ENCODE measurements around the gene GNA12. TPM values are rescaled to one million over a fixed set of nuclear protein-coding genes. Genes with fewer than 3 reads are reported as not detected.
A peak's percentile ranks its signal among the peaks of the same experiment; 100 is the strongest.

Gene GNA12
- total RNA-seq, 1 experiment from 2014 or later, result 63.8 TPM

GRCh38 chr7:2757904-2758672 lies 86.0 kb downstream of the GNA12 start:
- intact Hi-C loops (cut with micrococcal nuclease; ENCODE audit: unreplicated experiment), result loop anchor here (2.0 kb wide), 1 partner anchor 47 kb away; no protein-coding TSS in a partner anchor
- CTCF ChIA-PET, result interaction anchor here (0.5 to 1.1 kb wide), 4 partner anchors 68 to 136 kb away, joined by 3 to 4 read pairs (median 3); no protein-coding TSS in a partner anchor
- peaks cover 31% of the 10 kb centered on the region for H3K4me1 Mint-ChIP-seq (ENCODE audit: low read depth, unreplicated experiment)
- Histone ChIP-seq H3K4me3 (ENCODE audit: low read depth, low read length) (no peak overlapping the region; the same call in 1 of the 2 replicates), H3K27me3 (replicated peaks; ENCODE audit: control insufficient read depth, insufficient read depth, low read length) (no peaks in the 10 kb centered on the region), H3K36me3 (ENCODE audit: control insufficient read depth, insufficient read depth, low read length) (no peaks in the 10 kb centered on the region), H3K4me1 (peaks cover 20% of the 10 kb centered on the region), H3K9me3 (no peaks in the 10 kb centered on the region)
- no peak for TF ChIP-seq CTCF (IDR thresholded peaks at IDR 0.05; ENCODE audit: insufficient read depth in 1 of 2, low read depth in 1 of 2, low read length in 1 of 2, severe bottlenecking in 1 of 2, unreplicated experiment in 1 of 2)
- POLR2A ChIA-PET, result interaction anchor here (1.1 kb wide), 1 partner anchor 87 kb away, joined by 7 read pairs; no protein-coding TSS in a partner anchor
- peak overlapping the region; percentile 67 for H3K4me3 Mint-ChIP-seq (ENCODE audit: unreplicated experiment)
- peak overlapping the region; percentile 95 for H3K27ac Mint-ChIP-seq (ENCODE audit: unreplicated experiment)
- H3K9me3 Mint-ChIP-seq (ENCODE audit: unreplicated experiment), result no peaks in the 10 kb centered on the region
- peak; percentile 76 to 84 for DNase-seq
- no peaks in the 10 kb centered on the region for H3K27me3 Mint-ChIP-seq (ENCODE audit: insufficient read depth, unreplicated experiment)
- peaks cover 64% of the 10 kb centered on the region for H3K36me3 Mint-ChIP-seq (ENCODE audit: insufficient read depth, unreplicated experiment)
- TSS peak; percentile 65 for BruUV-seq (replicated peaks)

GRCh38 chr7:2757361-2757903 lies 86.7 kb downstream of the GNA12 start:
- no peaks in the 10 kb centered on the region for H3K36me3 ChIP-seq (ENCODE audit: control insufficient read depth, insufficient read depth, low read length)
- Mint-ChIP-seq H3K4me3 (ENCODE audit: unreplicated experiment) (peak overlapping the region; percentile 67), H3K36me3 (ENCODE audit: insufficient read depth, unreplicated experiment) (peaks cover 64% of the 10 kb centered on the region), H3K9me3 (ENCODE audit: unreplicated experiment) (no peaks in the 10 kb centered on the region), H3K27me3 (ENCODE audit: insufficient read depth, unreplicated experiment) (no peaks in the 10 kb centered on the region), H3K4me1 (ENCODE audit: low read depth, unreplicated experiment) (peaks cover 31% of the 10 kb centered on the region), H3K27ac (ENCODE audit: unreplicated experiment) (peak overlapping the region; percentile 95)
- ChIA-PET POLR2A (interaction anchor here (1.1 kb wide), 1 partner anchor 88 kb away, joined by 7 read pairs; no protein-coding TSS in a partner anchor), CTCF (interaction anchor here (0.5 to 1.1 kb wide), 5 partner anchors 47 to 135 kb away, joined by 3 to 4 read pairs (median 3); no protein-coding TSS in a partner anchor)
- TF ChIP-seq CTCF (IDR thresholded peaks at IDR 0.05; ENCODE audit: insufficient read depth in 1 of 2, low read depth in 1 of 2, low read length in 1 of 2, severe bottlenecking in 1 of 2, unreplicated experiment in 1 of 2), result no peak
- DNase-seq, result no peak
- no peak overlapping the region for H3K4me3 ChIP-seq (ENCODE audit: low read depth, low read length)
- H3K9me3 ChIP-seq, result no peaks in the 10 kb centered on the region
- H3K4me1 ChIP-seq, result peaks cover 20% of the 10 kb centered on the region
- intact Hi-C loops (cut with micrococcal nuclease; ENCODE audit: unreplicated experiment), result no loop called here
- H3K27me3 ChIP-seq (replicated peaks; ENCODE audit: control insufficient read depth, insufficient read depth, low read length), result no peaks in the 10 kb centered on the region
- BruUV-seq (replicated peaks), result TSS peak; percentile 80

- intact Hi-C loops (cut with micrococcal nuclease; ENCODE audit: unreplicated experiment), result no loop called here
- no peaks in the 10 kb centered on the region for H3K9me3 Mint-ChIP-seq (ENCODE audit: unreplicated experiment)
- H3K4me3 Mint-ChIP-seq (ENCODE audit: unreplicated experiment), result no peak overlapping the region
- ChIA-PET POLR2A (no interaction called here), CTCF (no interaction called here)
- TF ChIP-seq CTCF (IDR thresholded peaks at IDR 0.05; ENCODE audit: insufficient read depth in 1 of 2, low read depth in 1 of 2, low read length in 1 of 2, severe bottlenecking in 1 of 2, unreplicated experiment in 1 of 2), result no peak
- H3K27me3 ChIP-seq (replicated peaks; ENCODE audit: control insufficient read depth, insufficient read depth, low read length), result no peaks in the 10 kb centered on the region
- no peak overlapping the region for H3K27ac Mint-ChIP-seq (ENCODE audit: unreplicated experiment)
- H3K36me3 ChIP-seq (ENCODE audit: control insufficient read depth, insufficient read depth, low read length), result no peaks in the 10 kb centered on the region
- no TSS peak for BruUV-seq (replicated peaks)
- no peaks in the 10 kb centered on the region for H3K27me3 Mint-ChIP-seq (ENCODE audit: insufficient read depth, unreplicated experiment)
- no peaks in the 10 kb centered on the region for H3K9me3 ChIP-seq
- peaks cover 39% of the 10 kb centered on the region for H3K4me1 Mint-ChIP-seq (ENCODE audit: low read depth, unreplicated experiment)
- H3K36me3 Mint-ChIP-seq (ENCODE audit: insufficient read depth, unreplicated experiment), result peaks cover 50% of the 10 kb centered on the region
- peaks cover 20% of the 10 kb centered on the region for H3K4me1 ChIP-seq
- no peak overlapping the region for H3K4me3 ChIP-seq (ENCODE audit: low read depth, low read length)
- no peak for DNase-seq
These were observed 88.6 kb downstream of the GNA12 start for GRCh38 chr7:2755531-2755930.
